Upper lobe of right lung (tissue), 1 donor: Measurements from ENCODE around the gene ADCY2. TPM values are rescaled to one million over a fixed set of nuclear protein-coding genes. Genes with fewer than 3 reads are reported as not detected.
A peak's percentile ranks its signal among the peaks of the same experiment; 100 is the strongest.

Source experiments
- ATAC-seq: fragments of 200-7000 bp; cut with Tn5 transposase; one replicate; pipeline ENCODE4 v1.9.1; 2020; ENCODE audit warnings: mild to moderate bottlenecking, moderate library complexity
- DNase-seq: peaks from one replicate; pipeline ENCODE4 v3.0.0-alpha.2; 2020
- H3K27ac ChIP-seq: fragments of 200-600 bp; one replicate; pipeline ENCODE4 v1.8.0; 2022
- H3K27me3 ChIP-seq: fragments of 200-600 bp; one replicate; pipeline ENCODE4 v1.8.0; 2022; ENCODE audit warnings: mild to moderate bottlenecking
- H3K36me3 ChIP-seq: fragments of 200-600 bp; one replicate; pipeline ENCODE4 v1.8.0; 2022
- H3K4me1 ChIP-seq: fragments of 200-600 bp; one replicate; pipeline ENCODE4 v1.8.0; 2022
- H3K4me3 ChIP-seq: fragments of 200-600 bp; one replicate; pipeline ENCODE4 v1.8.0; 2022; ENCODE audit warnings: mild to moderate bottlenecking
- H3K9me3 ChIP-seq: fragments of 200-600 bp; one replicate; pipeline ENCODE4 v1.8.0; 2022
- intact Hi-C: fragments of 100-400 bp; cut with DNase I; formaldehyde crosslinking; loops from one replicate; pipeline ENCODE4 v1.11.0; 2022
- total RNA-seq: library from RNA; stranded (reverse); fragmentation: NEBNext Ultra II Directional; extraction: Animal tissue kit (Norgen Biotek cat#: 25700); gene quantifications from one replicate; pipeline ENCODE4 v1.2.1, GENCODE V29; 2021
- TF ChIP-seq, protein P1 (sequence below): fragments of 200-600 bp; IDR thresholded peaks from one replicate; pipeline ENCODE4 v1.8.0; 2022; ENCODE audit warnings: antibody characterized with exemption
- donor health status: DM: no; HTN: yes; CAD: no; lungs with severe emphysema.

ADCY2 gene
- total RNA-seq, 1 donor from 2014 or later: 0.17 TPM

DNA sequence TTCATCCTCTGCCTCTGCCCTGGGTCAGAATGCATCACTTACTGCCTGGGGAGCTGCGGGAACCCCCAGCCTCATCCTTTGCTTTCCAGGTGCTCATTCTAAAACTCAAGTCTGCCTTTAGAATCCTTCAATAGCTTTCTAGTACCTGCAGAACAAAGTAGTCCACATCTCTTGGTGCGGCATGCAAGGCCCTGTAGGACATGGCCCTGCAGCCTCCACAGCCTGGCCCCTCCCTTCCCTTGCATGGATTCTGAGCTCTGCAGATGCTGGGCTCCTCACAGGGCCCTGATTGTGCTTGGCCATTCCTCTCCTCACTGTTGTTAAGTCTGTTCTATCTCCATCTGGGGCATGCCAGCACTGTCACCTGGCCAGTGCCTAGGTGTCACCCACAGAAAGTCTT lies 141.6 kb downstream of the ADCY2 start:
- H3K36me3 ChIP-seq: no peaks in the 10 kb centered on the region
- ATAC-seq: peak; percentile 22
- no peaks in the 10 kb centered on the region for H3K4me1 ChIP-seq
- H3K4me3 ChIP-seq: no peak overlapping the region
- no peak for DNase-seq
- H3K27ac ChIP-seq: no peak overlapping the region
- no peaks in the 10 kb centered on the region for H3K27me3 ChIP-seq
- no peaks in the 10 kb centered on the region for H3K9me3 ChIP-seq
- intact Hi-C loops: no loop called here
- TF ChIP-seq, protein P1, sequence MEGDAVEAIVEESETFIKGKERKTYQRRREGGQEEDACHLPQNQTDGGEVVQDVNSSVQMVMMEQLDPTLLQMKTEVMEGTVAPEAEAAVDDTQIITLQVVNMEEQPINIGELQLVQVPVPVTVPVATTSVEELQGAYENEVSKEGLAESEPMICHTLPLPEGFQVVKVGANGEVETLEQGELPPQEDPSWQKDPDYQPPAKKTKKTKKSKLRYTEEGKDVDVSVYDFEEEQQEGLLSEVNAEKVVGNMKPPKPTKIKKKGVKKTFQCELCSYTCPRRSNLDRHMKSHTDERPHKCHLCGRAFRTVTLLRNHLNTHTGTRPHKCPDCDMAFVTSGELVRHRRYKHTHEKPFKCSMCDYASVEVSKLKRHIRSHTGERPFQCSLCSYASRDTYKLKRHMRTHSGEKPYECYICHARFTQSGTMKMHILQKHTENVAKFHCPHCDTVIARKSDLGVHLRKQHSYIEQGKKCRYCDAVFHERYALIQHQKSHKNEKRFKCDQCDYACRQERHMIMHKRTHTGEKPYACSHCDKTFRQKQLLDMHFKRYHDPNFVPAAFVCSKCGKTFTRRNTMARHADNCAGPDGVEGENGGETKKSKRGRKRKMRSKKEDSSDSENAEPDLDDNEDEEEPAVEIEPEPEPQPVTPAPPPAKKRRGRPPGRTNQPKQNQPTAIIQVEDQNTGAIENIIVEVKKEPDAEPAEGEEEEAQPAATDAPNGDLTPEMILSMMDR: no peak

DNA sequence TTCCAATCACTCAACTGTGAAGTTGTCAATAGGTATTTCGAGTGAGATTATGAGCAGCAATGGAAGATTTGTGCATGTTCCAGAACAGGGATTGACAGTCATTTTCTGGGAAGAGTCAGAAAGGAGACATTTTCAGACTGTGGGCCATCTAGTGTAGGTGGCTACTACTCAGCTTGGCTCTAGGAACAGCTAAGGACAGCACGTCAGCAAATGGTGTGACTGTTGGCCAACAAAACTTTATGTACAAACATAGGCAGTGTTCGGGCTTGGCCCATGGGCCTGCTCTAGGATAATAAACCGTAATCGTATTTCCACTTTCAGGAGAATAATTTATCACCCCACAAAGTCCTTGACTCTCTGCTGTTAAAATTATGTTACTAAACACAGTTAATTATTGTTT lies 143.6 kb downstream of the ADCY2 start:
- H3K27ac ChIP-seq: no peak overlapping the region
- ATAC-seq (no peak), DNase-seq (no peak)
- H3K9me3 ChIP-seq: no peaks in the 10 kb centered on the region
- H3K4me3 ChIP-seq: no peak overlapping the region
- no peaks in the 10 kb centered on the region for H3K4me1 ChIP-seq
- TF ChIP-seq, protein P1: no peak
- H3K27me3 ChIP-seq: no peaks in the 10 kb centered on the region
- H3K36me3 ChIP-seq: no peaks in the 10 kb centered on the region
- intact Hi-C loops: no loop called here

DNA sequence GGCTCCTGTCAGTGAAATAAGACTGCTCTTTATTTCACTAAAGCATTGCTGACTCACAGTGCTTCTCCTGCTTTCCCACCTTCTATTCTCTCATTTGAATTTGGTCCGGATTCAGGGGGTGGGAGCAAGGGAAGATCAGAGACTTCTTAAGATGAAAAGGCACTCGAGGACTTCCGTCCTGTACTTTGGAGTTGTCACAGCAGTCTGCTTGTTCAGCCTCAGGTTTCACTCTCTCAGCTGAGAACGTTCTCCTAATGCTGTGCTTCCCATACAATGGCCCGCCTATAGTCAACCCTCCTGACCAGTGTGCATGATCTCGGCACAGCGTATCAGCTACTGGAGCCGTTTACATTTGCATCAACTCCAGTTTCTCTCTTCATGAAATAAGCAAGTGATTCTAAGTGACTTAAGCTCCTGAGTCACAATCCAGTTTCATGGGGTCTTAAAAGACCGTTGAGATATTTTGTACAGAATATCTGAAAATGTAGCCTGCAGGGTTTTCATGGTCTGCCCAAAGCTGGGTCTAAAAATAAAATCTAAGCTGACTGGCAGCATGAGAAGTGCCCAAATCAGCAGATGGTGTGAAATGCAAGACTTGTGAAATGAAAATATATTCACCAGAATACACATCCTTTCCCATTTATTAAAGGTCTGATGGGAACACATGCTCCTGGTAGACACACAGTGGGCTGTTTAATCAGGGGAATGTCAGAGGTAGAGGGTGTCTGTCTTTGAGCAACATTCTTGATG lies 145.0 kb downstream of the ADCY2 start:
- no peak overlapping the region for H3K27ac ChIP-seq
- no peaks in the 10 kb centered on the region for H3K4me1 ChIP-seq
- TF ChIP-seq, protein P1: no peak
- no peak for ATAC-seq
- intact Hi-C loops: no loop called here
- H3K27me3 ChIP-seq: no peaks in the 10 kb centered on the region
- no peaks in the 10 kb centered on the region for H3K9me3 ChIP-seq
- no peak for DNase-seq
- H3K36me3 ChIP-seq: no peaks in the 10 kb centered on the region
- no peak overlapping the region for H3K4me3 ChIP-seq

DNA sequence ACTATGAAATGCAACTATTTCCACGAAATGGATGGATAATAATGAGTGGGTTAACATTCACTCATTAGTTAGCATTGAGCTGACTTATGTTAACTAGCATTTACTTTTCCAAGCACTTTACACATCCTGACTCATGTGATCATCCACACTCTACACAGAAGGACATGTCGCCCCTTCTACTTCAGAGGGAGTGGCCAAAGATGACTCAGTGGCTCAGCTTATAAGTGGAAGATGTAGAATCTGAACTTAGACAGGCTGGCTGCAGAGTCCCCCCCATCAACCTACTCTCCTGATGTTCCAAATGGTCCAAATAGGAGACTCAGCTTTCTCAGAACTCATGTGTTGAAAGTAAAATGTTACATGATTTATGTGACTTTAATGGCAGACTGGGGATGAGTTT lies 146.0 kb downstream of the ADCY2 start:
- ATAC-seq (no peak), DNase-seq (no peak)
- intact Hi-C loops: no loop called here
- no peak overlapping the region for H3K4me3 ChIP-seq
- H3K4me1 ChIP-seq: no peaks in the 10 kb centered on the region
- no peak overlapping the region for H3K27ac ChIP-seq
- no peaks in the 10 kb centered on the region for H3K27me3 ChIP-seq
- H3K36me3 ChIP-seq: no peaks in the 10 kb centered on the region
- TF ChIP-seq, protein P1: no peak
- no peaks in the 10 kb centered on the region for H3K9me3 ChIP-seq

DNA sequence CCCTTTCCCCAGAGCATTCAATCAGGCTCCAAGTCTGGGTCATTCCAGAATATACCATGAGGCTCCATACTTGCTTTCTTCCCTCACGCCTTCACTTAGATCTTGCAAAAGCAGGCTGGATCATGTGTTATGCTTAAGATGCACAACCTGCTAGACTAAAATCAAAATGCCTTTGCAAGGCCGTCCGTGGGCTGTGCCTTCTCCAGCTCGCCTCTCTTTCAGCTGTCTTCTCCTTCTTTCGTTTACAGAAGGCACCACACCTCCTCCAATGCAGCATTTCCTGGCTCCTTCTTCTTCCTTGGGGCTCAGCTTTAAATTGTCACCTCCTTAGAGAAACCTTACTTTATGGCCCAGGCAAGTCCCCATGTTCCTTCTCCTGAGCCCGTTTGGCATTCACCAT lies 150.6 kb downstream of the ADCY2 start:
- TF ChIP-seq, protein P1: no peak
- H3K27me3 ChIP-seq: no peaks in the 10 kb centered on the region
- H3K27ac ChIP-seq: no peak overlapping the region
- DNase-seq (no peak), ATAC-seq (no peak)
- H3K4me3 ChIP-seq: no peak overlapping the region
- no peaks in the 10 kb centered on the region for H3K4me1 ChIP-seq
- H3K9me3 ChIP-seq: no peaks in the 10 kb centered on the region
- intact Hi-C loops: no loop called here
- no peaks in the 10 kb centered on the region for H3K36me3 ChIP-seq

DNA sequence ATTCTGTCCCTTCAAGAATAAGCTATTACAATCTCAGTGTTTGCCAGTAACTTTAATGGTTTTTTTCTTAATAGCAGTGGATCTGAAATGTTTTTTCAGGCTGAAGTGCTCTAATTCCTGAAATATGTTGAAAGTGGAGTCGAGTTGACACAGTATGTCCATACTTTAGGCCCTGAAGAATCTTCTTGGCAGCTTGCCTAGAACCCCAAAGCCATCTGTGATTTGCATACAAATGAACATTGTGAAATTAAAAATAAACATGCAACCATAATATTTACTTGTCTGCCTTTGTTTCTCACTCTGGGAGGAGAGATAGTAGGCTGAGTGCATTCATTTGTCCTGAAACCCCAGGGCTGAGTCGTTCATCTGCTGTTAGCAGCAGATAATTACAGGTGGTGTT lies 152.7 kb downstream of the ADCY2 start:
- Histone ChIP-seq H3K4me1 (no peaks in the 10 kb centered on the region), H3K9me3 (no peaks in the 10 kb centered on the region), H3K4me3 (no peak overlapping the region), H3K27ac (no peak overlapping the region), H3K27me3 (no peaks in the 10 kb centered on the region), H3K36me3 (no peaks in the 10 kb centered on the region)
- DNase-seq: no peak
- intact Hi-C loops: no loop called here
- ATAC-seq: no peak
- TF ChIP-seq, protein P1: no peak
